ENCODE results near the gene NPHS1.

Gene NPHS1

GRCh38 chr19:35874392-35874930 lies 22.2 kb upstream of the NPHS1 start:
- Histone ChIP-seq H3K36me3 (ENCODE audit: control insufficient read depth, low read length) (no peaks in the 10 kb centered on the region), H3K9me3 (ENCODE audit: control insufficient read depth, insufficient read depth, low read length) (no peaks in the 10 kb centered on the region), H3K27me3 (ENCODE audit: control insufficient read depth, low read length) (peaks cover 5% of the 10 kb centered on the region; the same call in 1 of the 2 replicates), H3K4me2 (ENCODE audit: low read length) (no peak overlapping the region), H3K27ac (ENCODE audit: low read depth, low read length) (no peak overlapping the region), H3K9me2 (replicated peaks; ENCODE audit: control insufficient read depth, low read length) (no peaks in the 10 kb centered on the region), H4K20me1 (ENCODE audit: control insufficient read depth, insufficient read depth, low read depth, low read length) (no peaks in the 10 kb centered on the region), H3F3A (ENCODE audit: control insufficient read depth, insufficient read depth) (no peaks in the 10 kb centered on the region), H3K4me1 (ENCODE audit: control insufficient read depth, low read length) (peaks cover 13% of the 10 kb centered on the region), H3K4me3 (ENCODE audit: low read length) (no peak overlapping the region), H3K79me2 (ENCODE audit: control insufficient read depth, low read length) (no peaks in the 10 kb centered on the region)
- no peak for TF ChIP-seq CTCF (IDR thresholded peaks at IDR 0.05; ENCODE audit: low read depth, low read length, poor library complexity, severe bottlenecking)

DNA sequence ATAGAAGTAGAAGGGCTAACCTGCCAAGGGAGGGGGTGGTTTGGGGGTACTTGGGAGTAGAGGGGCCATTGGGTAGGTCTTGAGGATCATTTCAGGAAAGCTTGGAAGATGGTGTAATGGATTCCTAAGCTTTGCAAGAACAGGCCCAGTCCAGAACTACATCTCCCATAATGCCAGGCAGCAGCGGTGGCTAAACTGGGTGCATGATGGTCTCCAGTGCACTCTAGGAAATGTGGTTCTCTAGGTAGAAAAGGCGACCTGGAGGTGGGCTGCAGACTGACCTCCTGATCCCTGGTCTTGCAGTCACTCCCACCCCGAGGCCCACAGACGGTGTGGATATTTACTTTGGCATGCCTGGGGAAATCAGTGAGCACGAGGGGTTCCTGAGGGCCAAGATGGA lies 19.9 kb upstream of the NPHS1 start:
- no peak overlapping the region for H3K4me2 ChIP-seq (ENCODE audit: low read length)
- 0 out of 2 replicates have a peak, but pooled peaks cover 7% of the 10 kb centered on the region for H3K27me3 ChIP-seq (ENCODE audit: control insufficient read depth, low read length)
- H3K4me1 ChIP-seq (ENCODE audit: control insufficient read depth, low read length) = peaks cover 28% of the 10 kb centered on the region
- H3K36me3 ChIP-seq (ENCODE audit: control insufficient read depth, low read length) = no peaks in the 10 kb centered on the region
- no peaks in the 10 kb centered on the region for H3K79me2 ChIP-seq (ENCODE audit: control insufficient read depth, low read length)
- no peak overlapping the region for H3K4me3 ChIP-seq (ENCODE audit: low read length)
- H3K27ac ChIP-seq (ENCODE audit: low read depth, low read length) = no peak overlapping the region
- H3K9me3 ChIP-seq (ENCODE audit: control insufficient read depth, insufficient read depth, low read length) = no peaks in the 10 kb centered on the region
- H4K20me1 ChIP-seq (ENCODE audit: control insufficient read depth, insufficient read depth, low read depth, low read length) = no peaks in the 10 kb centered on the region
- no peaks in the 10 kb centered on the region for H3K9me2 ChIP-seq (replicated peaks; ENCODE audit: control insufficient read depth, low read length)
- TF ChIP-seq CTCF (IDR thresholded peaks at IDR 0.05; ENCODE audit: low read depth, low read length, poor library complexity, severe bottlenecking) (no peak), EZH2phosphoT487 (IDR thresholded peaks at IDR 0.05; ENCODE audit: borderline replicate concordance, low read length) (no peak)
- no peaks in the 10 kb centered on the region for H3F3A ChIP-seq (ENCODE audit: control insufficient read depth, insufficient read depth)

- TF ChIP-seq CTCF (IDR thresholded peaks at IDR 0.05; ENCODE audit: low read depth, low read length, poor library complexity, severe bottlenecking) (no peak), EZH2phosphoT487 (IDR thresholded peaks at IDR 0.05; ENCODE audit: borderline replicate concordance, low read length) (no peak)
- no peaks in the 10 kb centered on the region for H3K9me2 ChIP-seq (replicated peaks; ENCODE audit: control insufficient read depth, low read length)
- H3F3A ChIP-seq (ENCODE audit: control insufficient read depth, insufficient read depth) = no peaks in the 10 kb centered on the region
- H3K79me2 ChIP-seq (ENCODE audit: control insufficient read depth, low read length) = no peaks in the 10 kb centered on the region
- no peaks in the 10 kb centered on the region for H4K20me1 ChIP-seq (ENCODE audit: control insufficient read depth, insufficient read depth, low read depth, low read length)
- H3K36me3 ChIP-seq (ENCODE audit: control insufficient read depth, low read length) = no peaks in the 10 kb centered on the region
- 0 out of 2 replicates have a peak, but pooled peaks cover 7% of the 10 kb centered on the region for H3K27me3 ChIP-seq (ENCODE audit: control insufficient read depth, low read length)
- no peaks in the 10 kb centered on the region for H3K9me3 ChIP-seq (ENCODE audit: control insufficient read depth, insufficient read depth, low read length)
- H3K27ac ChIP-seq (ENCODE audit: low read depth, low read length) = no peak overlapping the region
- no peak overlapping the region for H3K4me3 ChIP-seq (ENCODE audit: low read length)
- H3K4me1 ChIP-seq (ENCODE audit: control insufficient read depth, low read length) = peaks cover 28% of the 10 kb centered on the region
- H3K4me2 ChIP-seq (ENCODE audit: low read length) = no peak overlapping the region
These were observed 19.3 kb upstream of the NPHS1 start for GRCh38 chr19:35871611-35872010.

Measured in DOHH2 (cell line).